Lower lobe of right lung (tissue), 2 donors: ENCODE data around the gene CAMSAP1. TPM values are rescaled to one million over a fixed set of nuclear protein-coding genes. Genes with fewer than 3 reads are reported as not detected.

ENCODE experiments used
- ATAC-seq, 2 donors: fragments of 200-7000 bp; cut with Tn5 transposase; one replicate each; pipeline ENCODE4 v1.9.1; 2020 to 2022; ENCODE audit warnings: mild to moderate bottlenecking in 2 of 2, moderate library complexity in 2 of 2
- DNase-seq: peaks from one replicate; pipeline ENCODE4 v3.0.0-alpha.2; 2020
- H3K27ac ChIP-seq: fragments of 200-600 bp; one replicate; pipeline ENCODE4 v1.8.0; 2022
- H3K27me3 ChIP-seq: fragments of 200-600 bp; one replicate; pipeline ENCODE4 v1.8.0; 2022; ENCODE audit warnings: low read depth
- H3K36me3 ChIP-seq: fragments of 200-600 bp; one replicate; pipeline ENCODE4 v1.8.0; 2022; ENCODE audit warnings: mild to moderate bottlenecking
- H3K4me1 ChIP-seq: fragments of 200-600 bp; one replicate; pipeline ENCODE4 v1.8.0; 2022
- H3K4me3 ChIP-seq: fragments of 200-600 bp; one replicate; pipeline ENCODE4 v1.8.0; 2022; ENCODE audit warnings: mild to moderate bottlenecking
- H3K9me3 ChIP-seq: fragments of 200-600 bp; one replicate; pipeline ENCODE4 v1.8.0; 2022
- intact Hi-C: fragments of 100-400 bp; cut with DNase I; formaldehyde crosslinking; loops from one replicate; pipeline ENCODE4 v1.11.0; 2022
- total RNA-seq: library from RNA; stranded (reverse); fragmentation: NEBNext Ultra II Directional; extraction: Animal tissue kit (Norgen Biotek cat#: 25700); gene quantifications from one replicate; pipeline ENCODE4 v1.2.1, GENCODE V29; 2021
- TF ChIP-seq, protein P1 (sequence below): fragments of 200-600 bp; IDR thresholded peaks from one replicate; pipeline ENCODE4 v1.8.0; 2022; ENCODE audit warnings: antibody characterized with exemption, mild to moderate bottlenecking
- donor health status: DM: no; HTN: yes; CAD: no; lungs with severe emphysema.

Gene CAMSAP1
- total RNA-seq, 1 donor from 2014 or later, result 34.4 TPM

- Histone ChIP-seq H3K9me3 (no peaks in the 10 kb centered on the region), H3K27me3 (peaks cover 4% of the 10 kb centered on the region), H3K4me1 (no peaks in the 10 kb centered on the region), H3K27ac (no peak overlapping the region), H3K36me3 (no peaks in the 10 kb centered on the region), H3K4me3 (no peak overlapping the region)
- ATAC-seq, result no peak
- TF ChIP-seq, protein P1, sequence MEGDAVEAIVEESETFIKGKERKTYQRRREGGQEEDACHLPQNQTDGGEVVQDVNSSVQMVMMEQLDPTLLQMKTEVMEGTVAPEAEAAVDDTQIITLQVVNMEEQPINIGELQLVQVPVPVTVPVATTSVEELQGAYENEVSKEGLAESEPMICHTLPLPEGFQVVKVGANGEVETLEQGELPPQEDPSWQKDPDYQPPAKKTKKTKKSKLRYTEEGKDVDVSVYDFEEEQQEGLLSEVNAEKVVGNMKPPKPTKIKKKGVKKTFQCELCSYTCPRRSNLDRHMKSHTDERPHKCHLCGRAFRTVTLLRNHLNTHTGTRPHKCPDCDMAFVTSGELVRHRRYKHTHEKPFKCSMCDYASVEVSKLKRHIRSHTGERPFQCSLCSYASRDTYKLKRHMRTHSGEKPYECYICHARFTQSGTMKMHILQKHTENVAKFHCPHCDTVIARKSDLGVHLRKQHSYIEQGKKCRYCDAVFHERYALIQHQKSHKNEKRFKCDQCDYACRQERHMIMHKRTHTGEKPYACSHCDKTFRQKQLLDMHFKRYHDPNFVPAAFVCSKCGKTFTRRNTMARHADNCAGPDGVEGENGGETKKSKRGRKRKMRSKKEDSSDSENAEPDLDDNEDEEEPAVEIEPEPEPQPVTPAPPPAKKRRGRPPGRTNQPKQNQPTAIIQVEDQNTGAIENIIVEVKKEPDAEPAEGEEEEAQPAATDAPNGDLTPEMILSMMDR, result no peak
- intact Hi-C loops, result no loop called here
- DNase-seq, result no peak
Measured at GRCh38 chr9:135769489-135770202, 137.7 kb downstream of the CAMSAP1 start.

DNA sequence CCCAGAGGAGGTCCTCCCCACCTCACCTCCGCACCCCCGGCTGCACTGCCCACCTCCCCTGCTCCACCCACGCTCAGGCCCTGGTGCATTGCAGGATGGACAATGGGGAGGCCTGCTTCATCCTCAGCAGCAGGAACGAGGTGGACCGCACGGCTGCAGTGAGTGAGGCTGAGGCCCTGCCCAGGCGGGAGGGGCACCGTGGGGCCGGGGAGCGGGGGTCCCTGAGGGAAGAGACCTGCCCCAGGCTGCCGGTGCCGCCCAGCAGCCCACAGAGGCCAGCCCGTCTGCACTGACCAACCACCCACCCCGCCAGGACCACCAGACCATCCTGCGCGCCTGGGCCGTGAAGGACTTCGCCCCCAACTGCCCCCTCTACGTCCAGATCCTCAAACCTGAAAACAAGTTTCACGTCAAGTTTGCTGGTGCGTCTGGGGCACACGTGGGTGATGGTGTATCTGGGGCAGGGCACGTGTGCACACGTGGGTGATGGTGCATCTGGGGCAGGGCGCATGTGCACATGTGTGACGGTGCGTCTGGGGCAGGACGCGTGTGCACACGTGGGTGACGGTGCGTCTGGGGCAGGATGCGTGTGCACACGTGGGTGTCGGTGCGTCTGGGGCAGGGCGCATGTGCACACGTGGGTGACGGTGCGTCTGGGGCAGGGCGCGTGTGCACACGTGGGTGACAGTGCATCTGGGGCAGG lies 138.7 kb downstream of the CAMSAP1 start:
- Histone ChIP-seq H3K4me1 (no peaks in the 10 kb centered on the region), H3K36me3 (no peaks in the 10 kb centered on the region), H3K27ac (no peak overlapping the region), H3K27me3 (peaks cover 4% of the 10 kb centered on the region), H3K9me3 (no peaks in the 10 kb centered on the region), H3K4me3 (no peak overlapping the region)
- DNase-seq, result no peak
- no peak for ATAC-seq
- intact Hi-C loops, result no loop called here
- TF ChIP-seq, protein P1, result no peak

DNA sequence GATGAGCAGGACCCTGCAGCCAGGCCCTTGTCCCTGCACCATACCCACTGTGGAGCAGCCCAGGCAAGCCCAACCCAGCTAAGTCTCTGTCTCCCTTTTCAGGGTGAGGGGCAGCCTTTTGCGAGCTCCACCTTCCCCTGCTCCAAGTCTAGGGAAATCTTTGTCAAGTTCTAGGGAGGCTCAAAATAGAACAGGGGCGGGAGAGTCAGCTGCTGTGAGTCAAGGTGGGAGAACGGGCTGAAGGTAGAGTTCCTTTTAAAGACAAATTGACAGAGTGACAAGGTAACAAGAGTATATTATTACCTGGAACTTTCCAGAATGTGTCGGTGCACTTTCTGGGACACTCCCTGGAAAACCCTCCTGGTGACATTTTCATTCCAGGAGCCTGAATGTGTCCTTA lies 140.6 kb downstream of the CAMSAP1 start:
- Histone ChIP-seq H3K27me3 (no peaks in the 10 kb centered on the region), H3K4me1 (no peaks in the 10 kb centered on the region), H3K36me3 (no peaks in the 10 kb centered on the region), H3K9me3 (no peaks in the 10 kb centered on the region), H3K27ac (no peak overlapping the region), H3K4me3 (no peak overlapping the region)
- ATAC-seq (no peak), DNase-seq (no peak)
- TF ChIP-seq, protein P1, result no peak
- intact Hi-C loops, result no loop called here

DNA sequence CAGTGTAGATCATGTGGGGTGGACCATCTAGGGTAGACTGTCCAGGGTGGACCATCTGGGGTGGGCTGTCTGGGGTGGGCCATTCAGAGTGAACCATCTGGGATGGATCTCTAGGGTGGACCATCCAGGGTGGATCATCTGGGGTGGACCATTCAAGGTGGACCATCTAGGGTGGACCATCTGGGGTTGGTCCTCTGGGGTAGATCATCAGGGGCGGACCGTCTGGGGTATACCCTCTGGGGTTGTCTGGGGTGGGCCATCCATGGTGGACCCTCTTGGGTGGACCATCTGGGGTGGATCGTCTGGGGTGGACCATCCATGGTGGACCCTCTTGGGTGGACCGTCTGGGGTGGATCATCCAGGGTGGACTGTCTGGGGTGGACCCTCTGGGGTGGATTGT lies 141.1 kb downstream of the CAMSAP1 start:
- no peaks in the 10 kb centered on the region for H3K27me3 ChIP-seq
- DNase-seq, result no peak
- no peaks in the 10 kb centered on the region for H3K36me3 ChIP-seq
- no peak for ATAC-seq
- H3K27ac ChIP-seq, result no peak overlapping the region
- H3K4me3 ChIP-seq, result no peak overlapping the region
- no peaks in the 10 kb centered on the region for H3K4me1 ChIP-seq
- TF ChIP-seq, protein P1, result no peak
- no peaks in the 10 kb centered on the region for H3K9me3 ChIP-seq
- intact Hi-C loops, result no loop called here

GRCh38 chr9:135765416-135765815 lies 141.9 kb downstream of the CAMSAP1 start:
- intact Hi-C loops, result no loop called here
- Histone ChIP-seq H3K27me3 (no peaks in the 10 kb centered on the region), H3K4me3 (no peak overlapping the region), H3K27ac (no peak overlapping the region), H3K4me1 (no peaks in the 10 kb centered on the region), H3K36me3 (no peaks in the 10 kb centered on the region), H3K9me3 (no peaks in the 10 kb centered on the region)
- TF ChIP-seq, protein P1, result no peak
- DNase-seq (no peak), ATAC-seq (no peak)
